ENCODE measurements around the gene ARRDC2.
A peak's percentile ranks its signal among the peaks of the same experiment; 100 is the strongest.
"Not testable (repeated sequence)": the region's sequence is repeated elsewhere in the genome, so short reads cannot be mapped to it uniquely, and the experiment has no call there.

Gene ARRDC2

DNA sequence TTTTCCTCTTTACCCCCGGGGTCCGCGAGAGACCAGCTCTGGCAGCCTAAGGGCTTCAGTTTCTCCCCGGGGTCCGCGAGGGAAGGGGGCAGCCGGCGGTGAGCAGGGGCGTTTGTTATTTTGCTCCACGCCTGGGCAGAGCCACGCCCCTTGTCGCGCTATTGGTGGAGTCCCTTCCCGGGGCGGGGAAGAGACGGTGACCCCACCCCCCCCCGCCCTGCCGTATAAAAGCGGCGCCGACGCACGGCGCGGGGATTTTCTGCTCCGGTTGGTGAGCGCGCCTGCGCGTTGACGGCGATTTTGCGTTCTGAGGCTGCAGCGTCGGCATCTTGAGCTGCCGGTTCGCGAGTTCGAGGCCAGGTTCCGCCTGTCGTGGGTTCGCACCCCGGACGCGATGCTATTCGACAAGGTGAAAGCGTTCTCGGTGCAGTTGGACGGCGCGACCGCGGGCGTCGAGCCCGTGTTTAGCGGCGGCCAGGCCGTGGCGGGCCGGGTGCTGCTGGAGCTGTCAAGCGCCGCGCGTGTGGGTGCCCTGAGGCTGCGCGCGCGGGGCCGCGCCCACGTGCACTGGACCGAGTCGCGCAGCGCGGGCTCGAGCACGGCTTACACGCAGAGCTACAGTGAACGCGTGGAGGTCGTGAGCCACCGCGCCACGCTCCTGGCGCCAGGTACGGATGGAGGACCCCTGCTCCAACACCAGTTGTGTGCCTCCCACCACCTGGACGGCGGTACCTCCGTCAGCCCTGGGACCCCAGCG is at the start of gene ARRDC2:
TSS of gene ARRDC2 (plus strand) at position 254 of the 757 bp plus-strand sequence. CDS start at position 395, 141 bp downstream.
- DNase-seq: peak; percentile 81 to 85

DNA sequence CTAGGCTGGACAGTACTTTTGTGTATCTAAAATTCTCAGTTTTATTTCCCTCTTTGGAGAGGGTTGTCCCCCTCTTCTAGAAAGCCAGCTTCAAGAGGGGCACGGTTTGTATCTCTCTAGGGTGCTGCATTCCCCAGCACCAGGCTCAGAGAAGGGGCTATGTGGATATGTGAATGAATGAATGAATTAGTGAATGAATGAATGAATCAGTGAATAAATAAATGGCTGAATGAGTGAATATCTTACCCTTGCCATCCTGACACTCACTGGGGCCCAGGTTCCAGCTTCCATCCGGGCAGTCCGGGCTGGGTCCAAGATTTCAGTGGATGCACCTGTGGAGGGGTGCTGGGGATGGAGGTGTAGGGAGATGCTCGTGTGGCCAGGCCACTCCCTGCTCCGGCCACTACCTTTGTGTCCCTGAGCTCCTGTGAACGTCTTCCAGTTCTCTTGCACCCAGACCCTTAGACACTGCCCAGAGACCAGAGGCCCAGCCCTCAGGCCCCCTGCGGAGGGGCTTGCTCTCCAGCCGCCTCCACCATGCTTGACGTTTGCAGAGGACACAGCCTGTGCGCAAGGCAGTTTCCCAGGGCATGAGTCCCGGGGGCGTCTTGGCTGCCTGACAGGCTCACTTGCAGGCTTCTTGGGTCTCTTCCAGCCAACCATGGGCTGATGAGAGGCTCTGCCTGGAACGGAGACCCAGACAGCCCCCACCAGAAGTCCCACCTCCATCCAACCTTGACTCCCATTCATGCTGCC is 43.9 kb upstream of the ARRDC2 start:
- DNase-seq: no peak

DNA sequence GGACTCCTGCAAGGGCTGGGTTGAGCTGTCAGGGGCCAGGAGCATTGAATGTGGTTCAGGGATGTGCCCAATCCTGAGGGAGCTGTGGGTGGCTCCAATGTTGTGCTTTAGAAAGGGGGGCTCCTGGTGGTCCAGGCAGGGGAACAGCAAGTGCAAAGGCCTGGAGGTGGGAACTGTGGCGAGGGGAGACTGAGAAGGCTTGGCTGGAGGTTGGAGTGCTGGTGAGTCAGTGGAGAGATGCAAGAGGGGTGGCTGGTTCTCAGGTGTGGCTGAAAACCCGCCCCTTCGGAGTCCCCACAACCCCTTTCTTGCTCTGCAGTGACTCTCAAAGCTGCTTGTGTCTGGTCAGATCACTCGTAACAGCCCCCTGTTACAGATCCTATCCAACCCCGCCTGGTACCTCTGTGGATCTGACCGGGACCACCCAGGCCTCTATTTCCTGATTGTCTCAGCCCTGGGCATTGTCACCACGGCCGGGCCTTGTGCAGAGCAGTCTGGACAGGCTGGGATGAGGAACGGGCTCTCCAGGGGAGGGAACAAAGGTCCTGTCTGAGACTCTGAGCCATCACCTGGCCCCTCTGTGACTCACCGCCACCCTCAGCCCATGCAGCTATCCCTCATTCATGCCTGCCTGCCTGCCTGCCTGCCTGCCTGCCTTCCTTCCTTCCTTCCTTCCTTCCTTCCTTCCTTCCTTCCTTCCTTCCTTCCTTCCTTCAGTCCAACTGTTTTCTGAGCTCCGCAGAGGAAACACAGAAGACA is 42.4 kb upstream of the ARRDC2 start:
- DNase-seq: no peak

DNA sequence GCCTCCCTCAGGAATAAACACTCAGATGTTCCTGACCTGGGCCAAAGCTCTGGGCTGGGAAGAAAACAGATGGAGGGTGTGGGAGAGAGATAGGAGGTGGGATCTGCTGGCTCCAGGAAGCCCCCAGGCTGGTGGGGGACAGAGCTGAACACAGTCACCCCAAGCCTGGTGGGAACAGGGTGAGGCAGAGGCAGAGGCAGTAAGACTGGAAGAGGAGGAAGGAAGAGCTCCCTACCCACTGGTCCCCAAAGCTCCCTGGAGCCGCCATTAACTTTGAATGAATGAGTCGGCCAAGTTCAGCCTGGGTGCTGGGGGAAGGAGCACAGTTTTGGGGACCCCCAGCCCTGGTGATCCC is 41.9 kb upstream of the ARRDC2 start:
- DNase-seq: no peak

DNA sequence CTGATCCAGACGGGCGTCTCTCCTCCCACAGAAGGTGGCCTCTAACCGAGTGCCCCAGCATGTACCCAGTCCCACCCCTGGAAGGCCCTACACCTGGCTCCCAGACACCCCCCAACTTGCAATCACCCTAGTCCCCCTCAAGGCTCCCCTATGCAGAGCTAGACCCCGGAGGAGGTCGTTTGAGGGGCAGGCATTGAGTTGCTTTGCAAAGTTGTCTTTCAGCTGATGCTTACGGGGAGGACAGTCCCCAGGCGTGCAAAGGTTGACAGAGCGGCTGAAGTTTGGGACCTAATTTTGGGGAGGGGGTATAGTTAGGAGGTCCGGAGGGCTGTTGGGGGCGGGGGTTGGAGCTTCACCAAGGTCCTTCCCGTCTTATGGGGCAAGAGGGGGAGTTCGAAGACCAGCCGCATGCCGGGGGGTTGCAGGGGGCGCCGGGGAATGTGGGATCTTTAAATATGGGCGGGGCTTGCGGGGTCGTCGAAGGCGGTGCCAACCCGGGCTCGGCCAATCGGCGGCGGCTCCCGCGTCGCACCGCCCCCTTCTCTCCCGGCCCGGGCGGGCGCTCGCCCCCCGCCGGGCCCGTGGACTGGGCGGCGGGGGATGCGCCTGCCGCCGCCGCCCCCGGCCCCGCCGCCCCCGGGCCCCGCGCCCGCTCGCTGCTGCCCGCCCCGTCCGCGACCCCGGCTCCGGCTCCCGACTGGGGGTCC is 41.3 kb upstream of the ARRDC2 start, which contains the start of gene KCNN1:
TSS of gene KCNN1 (plus strand) at position 558 of the 707 bp plus-strand sequence. CDS start 6,782 bp downstream, outside the sequence.
- DNase-seq: no peak

DNA sequence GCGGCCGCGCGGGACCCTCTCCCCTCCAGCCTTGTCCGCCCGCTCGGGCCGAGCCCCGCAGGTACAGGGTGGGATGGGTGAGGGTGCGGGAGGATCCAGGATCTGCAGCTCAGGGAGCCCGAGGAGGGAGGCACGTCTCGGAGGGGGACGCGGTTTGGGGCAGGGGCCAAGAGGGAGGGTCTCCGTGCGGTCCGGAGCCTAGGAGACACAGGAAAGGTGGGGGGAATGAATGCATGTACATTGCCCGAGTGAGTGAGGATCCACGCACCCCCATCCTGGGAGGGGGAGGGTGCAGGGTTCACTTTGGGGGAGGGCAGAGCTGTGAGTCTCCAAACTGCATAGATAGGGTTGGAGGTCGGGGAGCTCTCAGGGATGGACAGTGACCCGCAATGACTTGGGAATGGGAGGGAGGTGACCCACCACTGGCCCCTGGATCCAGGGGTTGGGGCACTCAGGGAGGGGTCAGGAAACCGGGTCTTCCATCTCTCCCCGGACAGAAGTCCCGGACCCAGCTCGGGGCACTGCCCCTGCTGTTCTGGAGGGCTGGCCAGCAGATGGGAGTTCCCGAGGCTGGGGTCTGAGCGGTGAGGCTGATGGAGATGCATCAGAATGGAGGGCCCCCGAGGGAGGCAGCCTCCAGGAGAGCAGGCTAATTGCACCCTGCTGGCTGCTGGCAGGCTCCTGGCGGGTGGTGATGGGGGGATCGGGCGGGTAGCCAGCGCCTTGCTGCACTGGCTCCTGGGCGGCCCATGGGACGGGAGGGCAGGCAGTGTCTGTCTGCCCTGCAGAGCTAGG is 40.5 kb upstream of the ARRDC2 start:
- DNase-seq: no peak

DNA sequence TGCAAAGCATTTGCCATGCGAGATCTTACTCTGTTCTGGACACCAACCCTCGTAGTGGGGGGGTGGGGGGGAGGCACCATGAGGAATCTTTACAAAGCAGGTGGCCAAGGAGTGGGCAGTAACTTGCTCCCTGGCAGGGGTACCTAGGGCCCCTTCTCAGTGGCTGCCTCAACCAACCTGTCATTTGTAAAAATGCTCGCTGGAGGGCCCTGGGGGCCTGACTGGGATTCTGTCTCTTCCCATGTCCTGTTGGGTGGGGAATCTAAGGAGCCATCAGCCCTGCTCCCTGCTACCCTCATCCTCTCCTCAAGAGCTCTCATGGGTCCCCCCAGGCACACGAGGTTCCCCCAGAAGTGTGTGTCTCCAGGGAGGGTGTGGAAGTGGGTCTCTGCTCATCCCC is 39.6 kb upstream of the ARRDC2 start:
- DNase-seq: no peak

DNA sequence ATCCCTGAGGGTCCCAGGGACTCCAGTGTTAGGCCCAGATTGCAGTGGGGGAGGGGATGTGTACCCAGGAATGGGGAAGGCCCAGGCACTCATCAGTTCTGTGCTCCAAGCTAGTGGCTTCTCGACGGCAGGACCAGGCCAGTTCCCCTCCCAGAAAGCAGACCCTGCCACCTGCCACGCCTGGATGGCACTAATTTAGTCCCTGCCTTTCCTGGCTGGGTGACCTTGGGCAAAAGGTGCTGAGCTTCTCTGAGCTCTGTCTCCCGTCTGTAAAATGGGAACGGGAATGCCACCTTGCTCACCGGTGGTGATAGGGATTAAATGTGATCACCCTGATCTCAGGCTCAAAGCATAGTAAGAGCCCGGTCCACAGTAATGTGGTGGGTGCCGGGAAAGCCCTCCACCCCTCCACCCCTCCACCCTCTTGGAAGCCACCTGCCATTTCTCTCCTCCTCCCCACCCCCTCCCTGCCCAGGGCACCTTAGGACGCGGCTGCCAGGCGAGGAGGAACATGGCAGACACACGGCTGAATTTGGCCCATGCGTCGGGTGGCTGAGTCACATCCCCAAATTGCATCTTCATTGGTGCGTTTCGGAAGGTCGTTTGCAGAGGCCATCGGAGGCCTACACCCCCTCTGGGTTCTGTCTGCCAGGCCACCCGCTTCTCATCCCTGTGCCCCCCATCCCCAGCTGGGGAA is 38.7 kb upstream of the ARRDC2 start:
- no peak for DNase-seq

DNA sequence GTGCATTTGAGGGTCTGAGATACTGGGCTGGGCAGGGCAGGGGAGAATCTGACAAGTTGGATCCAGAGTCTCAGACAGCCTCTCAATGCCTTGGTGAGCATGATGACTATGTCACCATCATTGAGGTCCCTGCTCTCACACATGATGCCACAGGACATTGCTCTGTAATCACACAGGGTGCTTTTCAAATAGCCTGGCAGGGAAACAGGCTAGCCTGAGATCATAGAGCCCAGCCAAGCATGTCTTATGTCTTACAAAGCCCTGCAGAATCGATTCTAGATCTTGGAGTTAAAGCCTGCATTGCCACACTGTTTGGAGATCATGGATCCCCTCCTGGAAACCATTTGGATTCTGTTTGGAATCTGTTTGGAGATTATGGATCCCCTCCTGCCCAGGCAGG is 35.7 kb upstream of the ARRDC2 start:
- DNase-seq: no peak

DNA sequence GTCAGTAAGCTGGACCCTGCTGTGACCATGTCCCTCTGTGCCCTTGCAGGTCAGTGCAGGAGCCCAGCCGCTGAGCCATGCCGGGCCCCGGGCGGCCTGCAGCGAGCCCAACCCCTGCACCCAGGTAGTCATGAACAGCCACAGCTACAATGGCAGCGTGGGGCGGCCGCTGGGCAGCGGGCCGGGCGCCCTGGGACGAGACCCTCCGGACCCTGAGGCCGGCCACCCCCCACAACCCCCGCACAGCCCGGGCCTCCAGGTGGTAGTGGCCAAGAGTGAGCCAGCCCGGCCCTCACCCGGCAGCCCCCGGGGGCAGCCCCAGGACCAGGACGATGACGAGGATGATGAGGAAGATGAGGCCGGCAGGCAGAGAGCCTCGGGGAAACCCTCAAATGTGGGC is 34.2 kb upstream of the ARRDC2 start:
- DNase-seq: no peak

DNA sequence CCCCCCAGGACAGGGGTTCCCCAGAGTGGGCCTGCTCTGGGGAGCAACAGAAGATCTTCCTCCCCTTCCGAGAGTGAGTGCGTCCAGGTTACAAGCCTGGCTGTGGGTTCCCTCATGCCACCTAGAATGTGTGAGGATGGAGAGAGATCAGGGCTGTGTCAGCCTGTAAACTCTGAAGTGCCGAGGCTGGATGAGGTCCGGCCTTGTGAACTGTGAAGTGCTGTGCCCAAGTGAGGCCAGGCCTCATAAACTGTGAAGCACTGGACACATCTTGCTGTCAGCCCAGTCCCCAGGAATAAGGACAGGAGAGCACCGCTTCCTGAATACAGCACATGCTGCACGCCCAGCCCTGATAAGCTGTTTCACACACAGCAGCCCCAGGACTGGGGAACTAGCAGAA is 33.4 kb upstream of the ARRDC2 start:
- no peak for DNase-seq

DNA sequence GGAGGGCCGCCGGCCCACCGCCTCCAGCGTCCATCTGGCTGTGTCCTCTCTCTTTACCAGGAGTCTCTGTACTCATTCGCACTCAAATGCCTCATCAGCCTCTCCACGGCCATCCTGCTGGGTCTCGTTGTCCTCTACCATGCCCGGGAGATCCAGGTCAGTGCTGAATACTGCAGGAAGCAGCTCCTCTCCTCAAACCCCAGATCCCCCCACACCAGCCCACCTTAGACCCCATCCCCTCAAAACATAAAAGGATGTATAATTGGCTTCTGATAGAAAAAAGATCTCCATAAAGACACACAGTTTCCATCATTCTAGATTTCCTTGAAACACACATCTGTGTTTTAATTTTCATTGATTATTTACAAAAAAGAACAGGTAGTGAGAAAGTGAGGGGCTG is 32.9 kb upstream of the ARRDC2 start:
- no peak for DNase-seq

DNA sequence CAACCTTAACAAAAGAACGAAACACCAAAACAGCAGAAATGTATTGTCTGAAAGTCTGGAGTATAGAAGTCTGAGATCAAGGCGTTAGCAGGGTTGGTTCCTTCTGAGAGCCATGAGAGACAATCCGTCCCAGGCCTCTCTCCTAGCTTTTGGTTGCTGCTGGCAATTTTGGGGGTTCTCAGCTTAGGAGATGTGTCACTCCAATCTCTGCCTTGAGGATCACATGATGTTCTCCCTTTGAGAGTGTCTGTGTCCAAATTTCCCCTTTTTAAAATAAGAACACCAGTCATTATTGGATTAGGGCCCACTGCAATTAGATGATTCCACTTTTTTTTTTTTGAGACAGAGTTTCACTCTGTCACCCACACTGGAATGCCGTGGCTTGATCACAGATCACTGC is 30.9 kb upstream of the ARRDC2 start:
- no peak for DNase-seq

DNA sequence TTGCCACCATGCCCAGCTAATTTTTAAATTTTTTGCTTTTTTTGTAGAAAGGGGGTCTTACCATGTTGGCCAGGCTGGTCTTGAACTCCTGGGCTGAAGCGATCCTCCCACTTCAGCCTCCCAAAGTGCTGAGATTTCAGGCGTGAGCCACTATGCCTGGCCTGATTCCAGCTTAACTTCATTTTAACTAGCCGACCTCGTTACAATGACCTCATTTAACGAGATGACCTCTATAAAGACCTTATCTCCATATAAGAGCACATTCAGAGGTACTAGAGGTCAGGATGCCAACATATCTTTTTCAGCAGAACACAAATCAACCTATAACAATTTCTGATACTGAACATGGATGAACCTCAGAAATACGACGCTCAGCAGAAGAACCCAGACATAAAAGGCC is 30.5 kb upstream of the ARRDC2 start:
- no peak for DNase-seq

DNA sequence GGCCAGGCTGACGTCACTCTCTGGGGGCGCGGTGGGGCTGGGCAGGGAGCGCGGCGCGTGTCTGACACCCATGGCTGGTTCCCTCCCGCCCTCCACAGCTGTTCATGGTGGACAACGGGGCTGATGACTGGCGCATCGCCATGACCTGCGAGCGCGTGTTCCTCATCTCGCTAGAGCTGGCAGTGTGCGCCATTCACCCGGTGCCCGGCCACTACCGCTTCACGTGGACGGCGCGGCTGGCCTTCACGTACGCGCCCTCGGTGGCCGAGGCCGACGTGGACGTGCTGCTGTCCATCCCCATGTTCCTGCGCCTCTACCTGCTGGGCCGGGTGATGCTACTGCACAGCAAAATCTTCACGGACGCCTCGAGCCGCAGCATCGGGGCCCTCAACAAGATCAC is 26.4 kb upstream of the ARRDC2 start:
- no peak for DNase-seq

DNA sequence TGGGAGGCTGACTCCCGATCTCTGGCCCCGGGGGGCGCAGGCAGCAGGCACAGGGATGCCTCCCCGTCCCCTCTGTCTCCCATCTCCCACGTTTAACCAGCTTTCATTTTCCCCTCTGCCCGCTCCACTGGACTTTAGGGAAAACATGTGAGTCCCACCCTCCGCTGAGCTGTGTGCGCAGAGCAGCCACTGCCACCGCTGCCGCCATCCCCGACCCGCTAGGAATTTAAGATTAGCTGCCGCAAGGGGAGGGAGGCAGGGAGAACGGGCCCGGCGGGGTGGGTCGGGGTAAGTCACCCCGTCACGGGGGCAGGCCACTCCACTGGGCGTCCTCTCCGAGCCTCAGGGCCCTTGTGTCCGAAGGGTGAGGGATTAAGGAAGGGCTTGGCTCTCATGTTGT is 25.5 kb upstream of the ARRDC2 start:
- DNase-seq: no peak

DNA sequence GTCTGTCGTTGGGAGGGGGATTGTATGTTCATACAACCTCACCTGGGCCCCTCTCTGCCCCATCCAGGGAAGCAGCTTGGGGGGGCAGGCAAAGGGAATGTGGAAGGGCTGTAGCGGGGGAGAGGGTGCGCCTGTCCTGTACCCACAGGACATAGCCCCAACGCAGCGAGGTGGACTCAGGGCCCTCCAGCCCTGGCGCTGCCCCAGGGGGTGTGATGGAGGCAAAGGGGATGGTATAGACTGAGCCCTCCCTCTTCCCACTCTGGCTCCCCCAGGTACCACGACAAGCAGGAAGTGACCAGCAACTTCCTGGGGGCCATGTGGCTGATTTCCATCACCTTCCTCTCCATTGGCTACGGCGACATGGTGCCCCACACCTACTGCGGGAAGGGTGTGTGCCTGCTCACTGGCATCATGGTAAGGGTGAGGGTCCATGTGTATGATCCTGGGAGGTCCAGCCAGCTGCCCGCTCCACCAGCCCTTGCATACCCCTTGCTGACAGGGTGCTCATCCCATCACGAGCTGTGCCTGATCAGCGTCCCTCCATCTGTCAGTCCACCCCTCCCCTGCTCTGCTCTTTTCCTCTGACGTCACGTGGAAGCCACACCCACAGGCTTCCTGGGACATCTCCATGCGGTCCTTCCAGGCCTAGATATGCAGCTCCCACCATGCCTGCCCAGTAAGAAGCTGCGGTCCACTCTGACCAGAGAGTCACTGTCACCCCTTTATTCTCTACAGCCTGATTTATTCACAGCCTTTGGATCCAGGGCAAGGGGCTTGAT is 22.7 kb upstream of the ARRDC2 start:
- DNase-seq: no peak

DNA sequence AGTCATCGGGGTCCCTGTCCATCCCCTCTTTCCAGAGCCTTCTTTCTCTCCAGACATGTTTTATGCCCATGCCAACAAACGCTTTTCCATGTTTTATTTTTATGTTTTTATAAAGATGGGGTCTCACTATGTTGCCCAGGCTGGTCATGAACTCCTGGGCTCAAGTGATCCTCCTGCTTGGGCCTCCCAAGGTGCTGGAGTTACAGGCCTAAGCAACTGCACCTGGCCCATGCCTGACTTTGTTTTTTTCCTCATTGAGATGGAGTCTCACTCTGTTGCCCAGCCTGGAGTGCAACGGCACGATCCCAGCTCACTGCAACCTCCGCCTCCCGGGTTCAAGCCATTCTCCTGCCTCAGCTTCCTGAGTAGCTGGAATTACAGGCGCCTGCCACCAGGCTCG is 21.4 kb upstream of the ARRDC2 start:
- not testable (repeated sequence) for DNase-seq

DNA sequence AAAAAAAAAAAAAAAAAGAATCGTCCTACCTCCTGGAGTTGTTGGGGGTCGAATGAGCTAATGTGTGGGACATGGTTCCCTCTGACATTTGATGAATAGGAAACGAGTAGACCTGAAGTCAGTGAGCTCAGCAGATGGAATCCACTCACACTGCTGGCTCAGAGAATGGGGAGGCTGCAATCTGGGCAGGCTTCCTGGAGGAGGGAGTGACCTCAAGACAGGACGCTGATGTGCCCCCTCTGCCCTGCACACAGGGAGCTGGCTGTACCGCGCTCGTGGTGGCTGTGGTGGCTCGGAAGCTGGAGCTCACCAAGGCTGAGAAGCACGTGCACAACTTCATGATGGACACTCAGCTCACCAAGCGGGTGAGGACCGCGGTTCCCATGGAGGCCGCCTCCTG is 19.8 kb upstream of the ARRDC2 start:
- DNase-seq: no peak

DNA sequence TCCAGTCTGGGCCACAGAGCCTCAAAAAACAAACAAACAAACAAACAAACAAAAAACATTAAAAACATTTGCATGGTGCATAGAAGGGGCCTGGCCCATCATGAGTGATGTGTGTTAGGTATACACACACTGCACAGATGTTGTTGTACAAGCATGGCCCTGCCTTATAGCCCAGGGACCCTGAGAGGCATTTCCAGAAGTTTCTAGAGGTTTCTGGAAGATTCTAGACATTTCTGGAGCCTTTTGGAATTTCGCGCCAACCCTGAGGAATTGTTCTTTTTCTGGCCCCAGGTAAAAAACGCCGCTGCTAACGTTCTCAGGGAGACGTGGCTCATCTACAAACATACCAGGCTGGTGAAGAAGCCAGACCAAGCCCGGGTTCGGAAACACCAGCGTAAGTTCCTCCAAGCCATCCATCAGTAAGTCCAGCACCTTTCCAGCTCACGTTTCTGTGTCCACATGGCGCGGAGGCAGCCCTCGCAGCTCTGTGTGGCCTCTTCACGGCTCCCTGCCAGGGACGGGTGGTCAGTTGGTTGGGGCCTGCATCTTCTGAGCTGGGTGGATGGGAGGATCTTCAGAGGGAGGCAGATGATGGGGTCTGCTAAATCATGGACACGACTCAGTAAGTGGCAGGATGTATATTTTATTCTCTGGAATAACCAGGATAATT is 18.4 kb upstream of the ARRDC2 start:
- no peak for DNase-seq
